Stimulated activated naive CD8-positive, alpha-beta T cell treated with anti-CD3 and anti-CD28 coated beads, Interleukin-15, Interleukin-2, amounts not matched to agents 100 ng/mL and 50 ng/mL, for 24 hours (primary cell): ENCODE data around the gene MAML1.

ENCODE experiments used
- H3K27ac Mint-ChIP-seq: one replicate; pipeline ENCODE4 v1.8.0; 2021; ENCODE audit warnings: mild to moderate bottlenecking, mixed read lengths
- H3K27me3 Mint-ChIP-seq: one replicate; pipeline ENCODE4 v1.8.0; 2021; ENCODE audit warnings: mixed read lengths
- H3K36me3 Mint-ChIP-seq: one replicate; pipeline ENCODE4 v1.8.0; 2021; ENCODE audit warnings: low read depth, mixed read lengths
- H3K4me1 Mint-ChIP-seq: one replicate; pipeline ENCODE4 v1.8.0; 2021; ENCODE audit warnings: low read depth, mixed read lengths
- H3K4me3 Mint-ChIP-seq: one replicate; pipeline ENCODE4 v1.8.0; 2021; ENCODE audit warnings: mild to moderate bottlenecking, mixed read lengths
- H3K9me3 Mint-ChIP-seq: one replicate; pipeline ENCODE4 v1.8.0; 2021; ENCODE audit warnings: mixed read lengths

Gene MAML1

GRCh38 chr5:179800071-179800695, 67.6 kb downstream of the MAML1 start:
- no peak overlapping the region for H3K27ac Mint-ChIP-seq
- H3K36me3 Mint-ChIP-seq: peaks cover 22% of the 10 kb centered on the region
- H3K4me3 Mint-ChIP-seq: no peak overlapping the region
- no peaks in the 10 kb centered on the region for H3K9me3 Mint-ChIP-seq
- H3K27me3 Mint-ChIP-seq: no peaks in the 10 kb centered on the region
- H3K4me1 Mint-ChIP-seq: peaks cover 37% of the 10 kb centered on the region

GRCh38 chr5:179800696-179801201, 68.1 kb downstream of the MAML1 start:
- peaks cover 22% of the 10 kb centered on the region for H3K36me3 Mint-ChIP-seq
- no peaks in the 10 kb centered on the region for H3K27me3 Mint-ChIP-seq
- H3K4me1 Mint-ChIP-seq: peaks cover 40% of the 10 kb centered on the region
- H3K27ac Mint-ChIP-seq: no peak overlapping the region
- H3K9me3 Mint-ChIP-seq: no peaks in the 10 kb centered on the region
- no peak overlapping the region for H3K4me3 Mint-ChIP-seq

GRCh38 chr5:179801304-179802206, 68.9 kb downstream of the MAML1 start:
- Mint-ChIP-seq H3K4me1 (peaks cover 40% of the 10 kb centered on the region), H3K36me3 (peaks cover 22% of the 10 kb centered on the region), H3K9me3 (no peaks in the 10 kb centered on the region), H3K27me3 (no peaks in the 10 kb centered on the region), H3K4me3 (no peak overlapping the region), H3K27ac (no peak overlapping the region)

GRCh38 chr5:179802207-179802883, 69.7 kb downstream of the MAML1 start:
- Mint-ChIP-seq H3K36me3 (peaks cover 17% of the 10 kb centered on the region), H3K27ac (peak overlapping the region; percentile 26), H3K27me3 (no peaks in the 10 kb centered on the region), H3K9me3 (no peaks in the 10 kb centered on the region), H3K4me3 (no peak overlapping the region), H3K4me1 (peaks cover 35% of the 10 kb centered on the region)

GRCh38 chr5:179802950-179803562, 70.4 kb downstream of the MAML1 start:
- Mint-ChIP-seq H3K36me3 (peaks cover 17% of the 10 kb centered on the region), H3K4me3 (no peak overlapping the region), H3K27ac (peak overlapping the region; percentile 26), H3K27me3 (no peaks in the 10 kb centered on the region), H3K9me3 (no peaks in the 10 kb centered on the region), H3K4me1 (peaks cover 36% of the 10 kb centered on the region)

- H3K36me3 Mint-ChIP-seq: peaks cover 16% of the 10 kb centered on the region
- H3K4me3 Mint-ChIP-seq: peak overlapping the region; percentile 84
- H3K27me3 Mint-ChIP-seq: no peaks in the 10 kb centered on the region
- peak overlapping the region; percentile 61 for H3K27ac Mint-ChIP-seq
- peaks cover 38% of the 10 kb centered on the region for H3K4me1 Mint-ChIP-seq
- H3K9me3 Mint-ChIP-seq: no peaks in the 10 kb centered on the region
Observed at GRCh38 chr5:179803651-179804554, 71.3 kb downstream of the MAML1 start.

GRCh38 chr5:179804555-179804947, 71.9 kb downstream of the MAML1 start:
- Mint-ChIP-seq H3K36me3 (peaks cover 9% of the 10 kb centered on the region), H3K9me3 (no peaks in the 10 kb centered on the region), H3K27ac (no peak overlapping the region), H3K4me3 (peak overlapping the region; percentile 84), H3K4me1 (peaks cover 38% of the 10 kb centered on the region), H3K27me3 (no peaks in the 10 kb centered on the region)

- H3K4me3 Mint-ChIP-seq: peak overlapping the region; percentile 84
- peaks cover 4% of the 10 kb centered on the region for H3K36me3 Mint-ChIP-seq
- peaks cover 38% of the 10 kb centered on the region for H3K4me1 Mint-ChIP-seq
- no peaks in the 10 kb centered on the region for H3K27me3 Mint-ChIP-seq
- no peaks in the 10 kb centered on the region for H3K9me3 Mint-ChIP-seq
- H3K27ac Mint-ChIP-seq: peak overlapping the region; percentile 67
Observed at GRCh38 chr5:179805070-179805528, 72.5 kb downstream of the MAML1 start.

- Mint-ChIP-seq H3K36me3 (peaks cover 4% of the 10 kb centered on the region), H3K27ac (peak overlapping the region; percentile 67), H3K27me3 (no peaks in the 10 kb centered on the region), H3K9me3 (no peaks in the 10 kb centered on the region), H3K4me1 (peaks cover 38% of the 10 kb centered on the region), H3K4me3 (peak overlapping the region; percentile 84)
Observed at GRCh38 chr5:179805529-179806249, 73.1 kb downstream of the MAML1 start.

- H3K27ac Mint-ChIP-seq: no peak within 1 kb of the TSS
- H3K4me1 Mint-ChIP-seq: peaks cover 38% of the 10 kb centered on the region
- H3K9me3 Mint-ChIP-seq: no peaks in the 10 kb centered on the region
- peak within 1 kb of the TSS; percentile 84 for H3K4me3 Mint-ChIP-seq
- no peaks in the 10 kb centered on the region for H3K27me3 Mint-ChIP-seq
- peaks cover 4% of the 10 kb centered on the region for H3K36me3 Mint-ChIP-seq
Observed at GRCh38 chr5:179806250-179807048, 73.8 kb downstream of the MAML1 start, which contains the start of gene MGAT4B. Gene MGAT4B (minus strand): TSS chr5:179806866. CDS start chr5:179806583, 283 bp downstream.

GRCh38 chr5:179812135-179812825, 79.7 kb downstream of the MAML1 start:
- no peaks in the 10 kb centered on the region for H3K9me3 Mint-ChIP-seq
- H3K27ac Mint-ChIP-seq: no peak overlapping the region
- peaks cover 4% of the 10 kb centered on the region for H3K4me1 Mint-ChIP-seq
- H3K36me3 Mint-ChIP-seq: peaks cover 15% of the 10 kb centered on the region
- H3K4me3 Mint-ChIP-seq: no peak overlapping the region
- no peaks in the 10 kb centered on the region for H3K27me3 Mint-ChIP-seq

GRCh38 chr5:179812997-179813607, 80.5 kb downstream of the MAML1 start:
- Mint-ChIP-seq H3K27ac (no peak overlapping the region), H3K4me3 (no peak overlapping the region), H3K27me3 (no peaks in the 10 kb centered on the region), H3K36me3 (peaks cover 15% of the 10 kb centered on the region), H3K4me1 (peaks cover 10% of the 10 kb centered on the region), H3K9me3 (no peaks in the 10 kb centered on the region)
